ENCODE results near the gene TMEM134. TPM values are rescaled to one million over a fixed set of nuclear protein-coding genes. Genes with fewer than 3 reads are reported as not detected.
A peak's percentile ranks its signal among the peaks of the same experiment; 100 is the strongest.
"Not testable (repeated sequence)": the region's sequence is repeated elsewhere in the genome, so short reads cannot be mapped to it uniquely, and the experiment has no call there.

Gene TMEM134
- total and polyA plus RNA-seq, 9 of the 15 experiments (the other 6 are each of a cell fraction or from before 2014, with no cell fraction given) = 0.63 to 48.4 (median 10.7) TPM

GRCh38 chr11:67477344-67478050, 8.4 kb upstream of the TMEM134 start (continued):
- TF ChIP-seq CBFA2T3 (IDR thresholded peaks at IDR 0.05) (peak; percentile 87), SMARCA4 (IDR thresholded peaks at IDR 0.05) (peak; percentile 72), NFIC (IDR thresholded peaks at IDR 0.05) (peak; percentile 34; the same call in 1 of the 2 replicates), TRIM28 (IDR thresholded peaks at IDR 0.05) (0 out of 2 replicates have a peak, but pooled peaks have one; percentile 30), EP400 (IDR thresholded peaks at IDR 0.05) (peak; percentile 69), NBN (IDR thresholded peaks at IDR 0.05; ENCODE audit: low read depth) (0 out of 2 replicates have a peak, but pooled peaks have one; percentile 33), DPF2 (IDR thresholded peaks at IDR 0.05) (peak; percentile 85), NR2C1 (IDR thresholded peaks at IDR 0.05) (peak; percentile 68), NR2C1 (tag; IDR thresholded peaks at IDR 0.05) (0 out of 2 replicates have a peak, but pooled peaks have one; percentile 25), TRIM24 (IDR thresholded peaks at IDR 0.05) (peak in 1 of 2 experiments; percentile 45; a peak in 1 of 4 replicates), FOXK2 (conservative IDR thresholded peaks at IDR 0.05 in 1 of 2, IDR thresholded peaks at IDR 0.05 in 1 of 2; ENCODE audit: low read depth in 2 of 2) (peak; percentile 82 to 85; a peak in 3 of 4 replicates), CXXC5 (CRISPR knock-in tag; IDR thresholded peaks at IDR 0.05) (peak; percentile 32; the same call in 1 of the 2 replicates), SMARCE1 (IDR thresholded peaks at IDR 0.05) (peak; percentile 52; the same call in 1 of the 2 replicates), ZNF740 (tag; IDR thresholded peaks at IDR 0.05) (0 out of 4 replicates have a peak, but pooled peaks of 1 of the 2 experiments have one; percentile 13), CC2D1A (IDR thresholded peaks at IDR 0.05) (peak; percentile 80; the same call in 1 of the 2 replicates)
- not testable (repeated sequence) for TF ChIP-seq ZNF740 (CRISPR knock-in tag; IDR thresholded peaks at IDR 0.05)

Data from K562 (cell line).